GM18907 (cell line): ENCODE data around the gene CNTN1.

ENCODE experiments used
- ATAC-seq: cut with Tn5 transposase; IDR thresholded peaks from one replicate; pipeline ENCODE4 v1.9.1; 2021; ENCODE audit warnings: mild to moderate bottlenecking, moderate library complexity; ENCODE audit not compliant: unreplicated experiment

The CNTN1 gene

DNA sequence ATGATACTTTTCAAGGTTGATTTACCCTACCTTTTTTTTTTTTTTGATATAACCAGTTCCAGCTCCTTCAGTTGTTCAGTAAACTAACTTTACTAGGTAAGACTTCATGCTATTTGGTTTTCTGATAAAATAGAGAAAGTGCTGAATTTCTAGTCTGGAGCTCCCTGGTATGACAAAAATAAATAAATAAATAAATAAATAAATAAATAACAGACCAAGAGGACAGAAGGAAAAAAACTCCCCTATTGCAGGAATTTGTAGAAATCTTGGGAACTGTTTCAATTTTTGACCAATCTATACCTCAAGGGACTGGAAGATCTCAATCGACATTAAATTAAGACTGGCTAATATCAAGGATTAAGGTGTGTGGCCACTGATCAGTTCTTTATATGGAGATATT is 265.2 kb downstream of the CNTN1 start:
- ATAC-seq, result no peak

DNA sequence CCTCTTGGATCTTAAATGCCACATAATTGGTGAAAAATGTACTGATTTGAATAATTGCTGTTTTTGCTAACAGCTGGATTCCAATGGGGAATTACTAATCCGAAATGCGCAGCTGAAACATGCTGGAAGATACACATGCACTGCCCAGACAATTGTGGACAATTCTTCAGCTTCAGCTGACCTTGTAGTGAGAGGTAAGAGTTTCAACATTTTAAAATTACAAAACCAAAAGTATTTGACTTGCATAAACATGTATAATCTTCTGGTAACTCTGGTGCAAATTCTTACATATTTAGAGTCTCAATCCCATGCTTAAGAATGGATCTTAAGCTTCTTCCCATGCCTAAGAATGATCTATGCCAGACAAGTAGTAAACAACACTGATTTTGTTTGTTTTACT is 266.8 kb downstream of the CNTN1 start:
- no peak for ATAC-seq

DNA sequence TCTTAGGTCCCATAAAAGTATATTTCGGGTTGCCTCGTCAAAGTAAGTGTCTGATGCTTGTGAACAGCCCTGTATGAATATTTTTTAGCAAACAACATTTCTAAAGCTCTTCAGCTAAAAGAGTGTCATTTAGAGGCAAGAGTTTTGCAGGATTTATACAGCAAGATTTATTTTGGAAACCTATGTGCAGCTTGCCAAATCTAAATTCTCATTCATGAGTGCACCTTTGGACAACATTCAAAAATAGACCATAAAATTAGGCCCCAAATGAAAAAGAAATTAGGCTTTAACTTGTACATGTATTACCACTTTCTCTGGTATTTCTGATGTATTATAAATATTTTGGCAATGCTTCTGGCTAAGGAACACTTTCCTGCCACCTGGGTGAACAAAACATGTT is 271.5 kb downstream of the CNTN1 start:
- no peak for ATAC-seq

DNA sequence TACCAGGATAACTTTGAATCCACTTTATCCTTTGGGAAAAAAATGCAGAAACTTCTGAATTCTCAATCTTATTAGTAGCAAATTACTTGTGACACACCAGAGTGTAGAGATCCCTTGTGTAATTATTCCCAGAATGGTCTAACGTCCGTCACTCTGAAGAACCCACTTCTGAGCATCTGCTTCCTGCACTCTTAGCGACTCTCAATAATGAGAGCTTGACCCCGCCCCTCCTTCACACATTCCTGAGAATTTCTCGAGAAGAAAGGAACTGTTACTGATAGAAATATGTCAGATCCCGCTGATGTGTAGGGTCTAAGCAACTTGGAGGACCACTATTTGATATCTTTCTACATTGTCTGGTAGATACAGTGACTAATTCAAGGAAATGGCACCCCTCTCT is 277.6 kb downstream of the CNTN1 start:
- ATAC-seq, result no peak

DNA sequence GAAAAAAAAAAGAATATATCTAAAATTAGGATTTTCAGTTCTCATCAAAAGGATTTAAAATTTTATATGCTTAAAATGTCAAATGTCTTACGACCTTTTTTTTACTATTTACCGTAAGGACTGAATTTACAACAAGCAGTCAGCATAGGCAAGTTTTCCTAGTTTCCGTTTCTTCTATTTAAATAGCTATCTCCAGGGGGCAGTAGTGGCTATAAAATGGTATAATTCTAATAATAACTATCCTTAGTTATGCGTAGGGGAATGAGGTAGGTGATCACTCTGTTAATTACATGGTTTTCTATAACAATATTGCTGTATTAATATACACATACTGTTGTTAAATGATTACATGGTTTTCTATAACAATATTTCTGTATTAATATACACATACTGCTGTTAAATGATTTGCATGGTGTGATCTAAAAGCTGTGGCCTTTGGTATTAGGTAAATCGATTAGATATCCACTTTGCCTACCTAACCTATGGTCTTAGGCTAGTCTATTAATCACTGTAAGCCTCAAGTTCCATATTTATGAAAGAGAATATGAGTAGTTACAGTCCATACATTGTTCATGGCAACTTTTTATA is 278.2 kb downstream of the CNTN1 start:
- ATAC-seq, result no peak

DNA sequence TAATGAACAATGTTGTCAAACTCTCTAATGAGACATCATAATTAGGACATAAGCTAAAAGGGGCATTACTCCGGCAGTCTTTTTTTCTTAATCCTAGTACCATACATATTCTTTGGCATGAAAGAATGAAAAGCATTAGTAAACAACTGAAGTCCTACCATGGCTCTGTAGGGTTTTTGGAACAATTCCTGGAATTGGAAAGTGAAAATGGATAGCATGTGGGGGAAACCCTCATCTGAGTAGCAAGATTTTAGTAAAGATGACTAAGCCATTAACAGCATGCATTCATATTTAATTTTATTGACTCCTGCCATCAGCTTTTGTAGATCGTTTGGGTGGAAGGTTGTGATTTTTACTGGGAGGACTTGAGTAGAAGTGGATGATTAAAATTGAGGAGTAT is 279.7 kb downstream of the CNTN1 start:
- ATAC-seq, result no peak

DNA sequence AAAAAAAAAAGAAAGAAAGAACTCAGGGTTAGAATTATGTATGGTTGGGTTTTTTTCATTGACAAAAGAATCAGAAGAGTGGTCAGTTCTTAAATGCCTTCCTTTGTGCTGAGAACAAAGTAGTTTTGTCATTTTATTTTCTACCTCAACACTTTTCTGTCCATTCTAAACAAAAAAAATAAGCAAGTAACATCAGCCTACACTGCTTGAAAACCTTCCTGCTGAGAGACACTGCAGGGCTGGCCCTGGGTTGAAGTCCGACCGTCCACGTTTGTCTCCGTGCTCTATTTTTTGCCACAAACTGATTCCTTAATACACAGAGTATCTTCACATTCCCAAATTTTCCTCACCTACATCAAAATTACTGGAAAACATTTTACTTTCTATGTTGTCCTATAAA is 284.3 kb downstream of the CNTN1 start:
- no peak for ATAC-seq

- no peak for ATAC-seq
Observed at GRCh38 chr12:40980427-40980961, 288.3 kb downstream of the CNTN1 start.

GRCh38 chr12:40986001-40986400 is 293.8 kb downstream of the CNTN1 start:
- no peak for ATAC-seq

- no peak for ATAC-seq
Observed at GRCh38 chr12:40988355-40988754, 296.1 kb downstream of the CNTN1 start.

GRCh38 chr12:40988824-40989223 is 296.6 kb downstream of the CNTN1 start:
- ATAC-seq, result no peak

- ATAC-seq, result no peak
Observed at GRCh38 chr12:40989785-40990184, 297.5 kb downstream of the CNTN1 start.

GRCh38 chr12:40992158-40992557 is 299.9 kb downstream of the CNTN1 start:
- no peak for ATAC-seq

GRCh38 chr12:40992674-40993073 is 300.4 kb downstream of the CNTN1 start:
- no peak for ATAC-seq

DNA sequence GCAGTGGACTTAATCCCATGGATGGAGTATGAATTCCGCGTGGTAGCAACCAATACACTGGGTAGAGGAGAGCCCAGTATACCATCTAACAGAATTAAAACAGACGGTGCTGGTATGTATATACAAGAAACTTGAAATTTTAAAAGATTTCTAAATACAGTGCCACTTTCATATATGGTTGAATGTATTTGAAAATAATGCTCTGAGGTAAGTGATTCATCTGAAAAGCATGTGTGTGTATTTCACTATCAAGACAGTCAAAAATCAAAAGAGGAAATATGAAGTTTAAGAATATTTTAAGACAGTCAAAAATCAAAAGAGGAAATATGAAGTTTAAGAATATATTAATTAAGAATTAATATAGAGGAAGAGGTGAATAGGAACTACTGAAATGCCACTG is 300.9 kb downstream of the CNTN1 start:
- ATAC-seq, result no peak

GRCh38 chr12:40996091-40996490 is 303.9 kb downstream of the CNTN1 start:
- no peak for ATAC-seq

GRCh38 chr12:40999210-40999609 is 307.0 kb downstream of the CNTN1 start:
- no peak for ATAC-seq

DNA sequence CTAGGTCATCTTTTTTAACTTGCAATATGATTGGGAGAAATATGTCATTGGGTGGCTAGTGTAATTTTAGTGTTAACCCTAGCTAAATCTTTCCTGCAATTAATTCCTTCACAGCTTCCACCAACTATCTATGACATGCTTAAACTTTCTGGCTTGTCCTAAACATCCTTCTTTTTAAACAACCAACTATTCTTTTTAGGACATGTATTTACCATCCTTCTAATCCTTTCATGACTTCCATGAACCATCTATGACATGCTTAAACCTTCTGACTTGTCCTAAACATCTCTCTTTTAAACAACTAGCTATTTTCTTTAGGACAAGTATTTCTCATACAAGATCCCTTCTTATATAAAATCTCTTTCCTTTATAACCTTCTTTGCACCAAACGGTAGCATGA is 316.2 kb downstream of the CNTN1 start:
- ATAC-seq, result no peak

- no peak for ATAC-seq
Observed at GRCh38 chr12:41011939-41012338, 319.7 kb downstream of the CNTN1 start.

GRCh38 chr12:41013881-41014642 is 321.8 kb downstream of the CNTN1 start:
- no peak for ATAC-seq

DNA sequence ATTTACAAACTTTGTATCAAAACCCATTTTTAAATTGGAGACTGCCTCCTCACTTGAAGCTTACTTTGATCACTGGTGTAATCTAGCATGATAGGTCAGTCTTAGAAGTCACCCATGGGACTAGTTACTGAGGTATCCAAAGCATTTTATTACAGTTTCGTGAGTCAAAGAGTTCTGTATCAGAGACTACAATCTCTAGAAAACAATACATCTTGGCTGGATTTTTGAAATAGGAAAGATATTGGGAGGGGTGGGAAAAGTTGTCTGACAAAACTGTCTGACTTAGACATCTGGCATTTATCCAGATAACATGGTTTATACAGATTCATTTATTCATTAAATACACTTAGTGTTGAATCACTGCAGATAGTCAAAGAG is 322.4 kb downstream of the CNTN1 start:
- ATAC-seq, result no peak

GRCh38 chr12:41018010-41018409 is 325.8 kb downstream of the CNTN1 start:
- ATAC-seq, result no peak

GRCh38 chr12:41019461-41019860 is 327.2 kb downstream of the CNTN1 start:
- no peak for ATAC-seq
